Measurements from ENCODE around the gene ARHGAP8. TPM values are rescaled to one million over a fixed set of nuclear protein-coding genes. Genes with fewer than 3 reads are reported as not detected.

The ARHGAP8 gene
- 1.7 and 2.6 TPM in 2 replicates for total RNA-seq

DNA sequence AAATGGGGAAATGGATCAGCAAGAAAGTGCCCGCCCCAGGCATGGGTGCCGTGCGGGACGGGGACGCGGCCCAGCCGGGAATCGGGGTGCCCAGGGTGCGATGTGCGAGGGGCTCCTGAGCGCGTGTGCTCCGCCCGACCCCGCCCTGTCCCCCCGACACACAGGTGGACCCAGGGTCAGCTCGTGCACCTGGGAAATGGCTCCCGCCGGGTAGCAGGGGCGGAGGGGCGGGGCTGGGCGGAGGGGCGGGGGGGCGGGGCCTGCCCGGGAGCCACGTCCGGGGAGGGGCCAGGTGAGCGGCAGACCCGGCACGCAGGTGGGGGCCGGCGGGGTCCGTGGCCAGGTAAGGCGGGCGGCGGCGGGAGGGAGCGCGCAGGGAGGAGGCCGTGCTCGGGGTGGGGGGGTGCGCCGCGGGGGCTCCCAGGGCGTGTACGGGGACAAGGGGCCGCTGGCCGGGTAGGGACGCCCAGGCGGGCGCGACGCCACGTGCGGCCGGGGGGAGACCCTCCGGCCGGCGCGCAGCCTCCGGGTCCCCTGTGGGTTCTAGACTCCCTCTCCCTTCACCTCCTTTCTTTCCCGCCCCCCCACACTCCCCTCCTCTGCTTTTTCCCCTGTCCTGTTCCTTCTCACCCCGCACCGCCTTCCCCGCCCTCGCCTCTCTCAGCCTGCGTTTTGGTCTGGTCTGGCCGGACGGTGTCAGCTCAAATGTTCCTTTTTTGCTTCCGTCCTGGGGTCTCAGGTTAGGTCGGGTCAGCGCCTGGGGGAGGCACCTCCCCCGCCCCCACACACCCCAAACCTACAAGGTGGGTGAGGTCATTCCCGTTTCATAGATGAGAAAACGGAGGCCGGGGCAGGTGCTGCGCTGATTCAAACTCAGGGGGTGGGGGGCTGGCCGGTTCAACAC, at the start of gene ARHGAP8:
ARHGAP8 (plus strand) TSS at position 291 of the 904 bp plus-strand sequence. CDS start 33,953 bp downstream, outside the sequence.

Other genes starting within 250 kb of the ARHGAP8 start
- gene PRR5, start 50.4 kb upstream of the ARHGAP8 start, total RNA-seq, result 2.2 and 11.4 TPM in 2 replicates

All from epithelial cell of alveolus of lung (primary cell).